C1 segment of cervical spinal cord (tissue), 14 donors: ENCODE measurements around the gene KLHL40.

ENCODE experiments used
- DNase-seq, 14 donors: peaks; one replicate each; lab custom pipeline; 2025; lab: John Stamatoyannopoulos, UW

KLHL40 gene

GRCh38 chr3:42702982-42703694 is 17.8 kb downstream of the KLHL40 start:
- no peak for DNase-seq

- no peak for DNase-seq
Measured at GRCh38 chr3:42703695-42704025, 18.3 kb downstream of the KLHL40 start.

GRCh38 chr3:42704136-42704841 is 19.0 kb downstream of the KLHL40 start:
- no peak for DNase-seq

- DNase-seq = no peak
Measured at GRCh38 chr3:42705058-42705767, 19.9 kb downstream of the KLHL40 start.

GRCh38 chr3:42705962-42706585 is 20.7 kb downstream of the KLHL40 start:
- no peak for DNase-seq

- no peak for DNase-seq
Measured at GRCh38 chr3:42706721-42707619, 21.6 kb downstream of the KLHL40 start.

- no peak for DNase-seq
Measured at GRCh38 chr3:42707620-42708355, 22.5 kb downstream of the KLHL40 start.

GRCh38 chr3:42708611-42709151 is 23.3 kb downstream of the KLHL40 start:
- no peak for DNase-seq

- no peak for DNase-seq
Measured at GRCh38 chr3:42709621-42710020, 24.3 kb downstream of the KLHL40 start.

GRCh38 chr3:42710323-42711021 is 25.1 kb downstream of the KLHL40 start:
- DNase-seq = no peak

GRCh38 chr3:42711491-42712343 is 26.4 kb downstream of the KLHL40 start:
- DNase-seq = no peak

GRCh38 chr3:42712344-42712648 is 27.0 kb downstream of the KLHL40 start:
- DNase-seq = no peak

- no peak for DNase-seq
Measured at GRCh38 chr3:42712688-42713372, 27.5 kb downstream of the KLHL40 start.

- DNase-seq = no peak
Measured at GRCh38 chr3:42713747-42714146, 28.4 kb downstream of the KLHL40 start.

- DNase-seq = no peak
Measured at GRCh38 chr3:42714171-42714852, 29.0 kb downstream of the KLHL40 start.

GRCh38 chr3:42717306-42717705 is 32.0 kb downstream of the KLHL40 start:
- no peak for DNase-seq

GRCh38 chr3:42718338-42718737 is 33.0 kb downstream of the KLHL40 start:
- DNase-seq = no peak

- DNase-seq = no peak
Measured at GRCh38 chr3:42719002-42719401, 33.7 kb downstream of the KLHL40 start.
